WTC11 (cell line): ENCODE measurements around the gene KRT76. TPM values are rescaled to one million over a fixed set of nuclear protein-coding genes. Genes with fewer than 3 reads are reported as not detected.

Experiments used
- ATAC-seq: fragments of 200-7000 bp; cut with Tn5 transposase; 2 replicates; pipeline ENCODE4 v1.10.0; 2021; ENCODE audit warnings: mild to moderate bottlenecking, moderate library complexity
- CTCF ChIA-PET: fragments of 300-600 bp; sonication (Branson Sonifier 250); formaldehyde crosslinking; loops from one replicate; lab custom pipeline; 2021; ENCODE audit warnings: antibody characterized with exemption; lab: Charles Lee
- POLR2A ChIA-PET: fragments of 350-600 bp; sonication (Branson Sonifier 250); formaldehyde crosslinking; loops from one replicate; lab custom pipeline; 2021; ENCODE audit warnings: antibody characterized with exemption; lab: Charles Lee
- DNase-seq: peaks from one replicate; pipeline ENCODE4 v3.0.0; 2021; ENCODE audit warnings: low spot score
- H3K27ac Mint-ChIP-seq: 2 replicates; pipeline ENCODE4 v1.8.0; 2021; ENCODE audit warnings: mixed read lengths
- H3K27me3 Mint-ChIP-seq: 2 replicates; pipeline ENCODE4 v1.8.0; 2021; ENCODE audit warnings: low read depth, mild to moderate bottlenecking, moderate library complexity, mixed read lengths
- H3K36me3 Mint-ChIP-seq: 2 replicates; pipeline ENCODE4 v1.8.0; 2021; ENCODE audit warnings: mixed read lengths
- H3K4me1 Mint-ChIP-seq: 2 replicates; pipeline ENCODE4 v1.8.0; 2022; ENCODE audit warnings: mixed read lengths
- H3K4me3 Mint-ChIP-seq: 2 replicates; pipeline ENCODE4 v1.8.0; 2021; ENCODE audit warnings: mild to moderate bottlenecking, moderate library complexity, mixed read lengths
- H3K9me3 Mint-ChIP-seq: 2 replicates; pipeline ENCODE4 v1.8.0; 2021; ENCODE audit warnings: mixed read lengths
- ATF6 ChIP-seq: sonication (generic); formaldehyde crosslinking; IDR thresholded peaks from 2 replicates; pipeline ENCODE4 v1.8.1; 2023; ENCODE audit warnings: mild to moderate bottlenecking, missing genetic modification reagents
- CREB1 ChIP-seq: sonication (generic); formaldehyde crosslinking; IDR thresholded peaks from 2 replicates; pipeline ENCODE4 v1.8.0; 2023; ENCODE audit warnings: mild to moderate bottlenecking, missing genetic modification reagents
- E2F5 ChIP-seq: sonication (generic); formaldehyde crosslinking; IDR thresholded peaks from 2 replicates; pipeline ENCODE4 v1.8.1; 2022; ENCODE audit warnings: mild to moderate bottlenecking, moderate library complexity, missing genetic modification reagents
- ERG ChIP-seq: fragments of 250-450 bp; sonication (Bioruptor Pico); IDR thresholded peaks from 2 replicates; pipeline ENCODE4 v1.8.0; 2021; ENCODE audit warnings: mild to moderate bottlenecking
- FOXP1 ChIP-seq: sonication (generic); formaldehyde crosslinking; IDR thresholded peaks from 2 replicates; pipeline ENCODE4 v1.8.0; 2022; ENCODE audit warnings: missing genetic modification reagents, mild to moderate bottlenecking, moderate library complexity, borderline replicate concordance
- HMGA2 ChIP-seq: fragments of 250-450 bp; sonication (Bioruptor Pico); IDR thresholded peaks from 2 replicates; pipeline ENCODE4 v1.4.0; 2021; ENCODE audit warnings: mild to moderate bottlenecking, moderate library complexity
- HMGXB4 ChIP-seq: sonication (generic); formaldehyde crosslinking; IDR thresholded peaks from 2 replicates; pipeline ENCODE4 v1.8.1; 2023; ENCODE audit warnings: mild to moderate bottlenecking, moderate library complexity, missing genetic modification reagents
- JUN ChIP-seq: sonication (generic); formaldehyde crosslinking; IDR thresholded peaks from 2 replicates; pipeline ENCODE4 v1.8.0; 2023; ENCODE audit warnings: mild to moderate bottlenecking, missing genetic modification reagents
- OVOL2 ChIP-seq: fragments of 250-450 bp; sonication (Bioruptor Pico); IDR thresholded peaks from 2 replicates; pipeline ENCODE4 v1.9.0; 2021; ENCODE audit warnings: mild to moderate bottlenecking, borderline replicate concordance
- PRDM15 ChIP-seq: sonication (generic); formaldehyde crosslinking; IDR thresholded peaks from 2 replicates; pipeline ENCODE4 v1.8.0; 2022; ENCODE audit warnings: missing genetic modification reagents
- SMAD3 ChIP-seq: sonication (generic); formaldehyde crosslinking; IDR thresholded peaks from 2 replicates; pipeline ENCODE4 v1.8.0; 2022; ENCODE audit warnings: missing genetic modification reagents, mild to moderate bottlenecking, borderline replicate concordance
- TCF7 ChIP-seq: sonication (generic); formaldehyde crosslinking; IDR thresholded peaks from 2 replicates; pipeline ENCODE4 v1.8.0; 2022; ENCODE audit warnings: mild to moderate bottlenecking, low read depth, missing genetic modification reagents, moderate library complexity
- TEAD4 ChIP-seq: sonication (generic); formaldehyde crosslinking; IDR thresholded peaks from 2 replicates; pipeline ENCODE4 v1.8.0; 2022; ENCODE audit warnings: mild to moderate bottlenecking, missing genetic modification reagents
- USF1 ChIP-seq: sonication (generic); formaldehyde crosslinking; IDR thresholded peaks from 2 replicates; pipeline ENCODE4 v1.8.0; 2022; ENCODE audit warnings: mild to moderate bottlenecking, missing genetic modification reagents
- ZBTB43 ChIP-seq: sonication (generic); formaldehyde crosslinking; IDR thresholded peaks from 2 replicates; pipeline ENCODE4 v1.8.1; 2023; ENCODE audit warnings: mild to moderate bottlenecking, missing genetic modification reagents
- ZNF121 ChIP-seq: sonication (generic); formaldehyde crosslinking; IDR thresholded peaks from 2 replicates; pipeline ENCODE4 v1.8.0; 2023; ENCODE audit warnings: missing genetic modification reagents
- ZNF138 ChIP-seq: sonication (generic); formaldehyde crosslinking; conservative IDR thresholded peaks from 2 replicates; pipeline ENCODE4 v1.8.1; 2022; ENCODE audit warnings: mild to moderate bottlenecking, moderate library complexity, missing genetic modification reagents
- ZNF416 ChIP-seq: fragments of 250-450 bp; sonication (Bioruptor Pico); IDR thresholded peaks from 2 replicates; pipeline ENCODE4 v1.9.0; 2021; ENCODE audit warnings: mild to moderate bottlenecking, inconsistent platforms
- total RNA-seq: library from RNA; stranded (reverse); gene quantifications from 3 replicates; pipeline ENCODE4 v1.2.3, GENCODE V29; 2021

Gene KRT76
- total RNA-seq, 1 experiment from 2014 or later = not detected

GRCh38 chr12:52740584-52740983, 36.6 kb downstream of the KRT76 start:
- H3K27ac Mint-ChIP-seq = no peak overlapping the region

GRCh38 chr12:52739963-52740362, 37.2 kb downstream of the KRT76 start:
- no peak for TF ChIP-seq OVOL2 (CRISPR knock-in tag)
- no peak for TF ChIP-seq HMGA2 (CRISPR knock-in tag)
- no peak for TF ChIP-seq ZNF138 (CRISPR knock-in tag)
- H3K4me3 Mint-ChIP-seq = no peak overlapping the region
- no peaks in the 10 kb centered on the region for H3K4me1 Mint-ChIP-seq
- ChIA-PET POLR2A (no interaction called here), CTCF (no interaction called here)
- H3K36me3 Mint-ChIP-seq = no peaks in the 10 kb centered on the region
- H3K27me3 Mint-ChIP-seq = peaks cover 11% of the 10 kb centered on the region
- no peaks in the 10 kb centered on the region for H3K9me3 Mint-ChIP-seq
- no peak overlapping the region for H3K27ac Mint-ChIP-seq
- ATAC-seq (no peak), DNase-seq (no peak)

More at GRCh38 chr12:52740584-52740983, 36.6 kb downstream of the KRT76 start:
- H3K27me3 Mint-ChIP-seq = peaks cover 12% of the 10 kb centered on the region
- ATAC-seq (no peak), DNase-seq (no peak)
- H3K36me3 Mint-ChIP-seq = no peaks in the 10 kb centered on the region
- no peak overlapping the region for H3K4me3 Mint-ChIP-seq
- POLR2A ChIA-PET = no interaction called here
- H3K9me3 Mint-ChIP-seq = no peaks in the 10 kb centered on the region
- CTCF ChIA-PET = interaction anchor here (0.6 to 2.4 kb wide), 2 partner anchors 64 to 130 kb away, joined by 3 to 8 read pairs; no protein-coding TSS in a partner anchor
- no peaks in the 10 kb centered on the region for H3K4me1 Mint-ChIP-seq
- TF ChIP-seq ZNF416 (no peak), JUN (CRISPR knock-in tag) (no peak), SMAD3 (no peak), ERG (CRISPR knock-in tag) (no peak), TCF7 (CRISPR knock-in tag) (no peak), ZBTB43 (CRISPR knock-in tag) (no peak), HMGXB4 (CRISPR knock-in tag) (no peak), FOXP1 (CRISPR knock-in tag) (no peak)

- Mint-ChIP-seq H3K27me3 (peaks cover 18% of the 10 kb centered on the region), H3K9me3 (peaks cover 11% of the 10 kb centered on the region), H3K36me3 (no peaks in the 10 kb centered on the region), H3K4me3 (no peak overlapping the region), H3K4me1 (no peaks in the 10 kb centered on the region), H3K27ac (no peak overlapping the region)
- DNase-seq (no peak), ATAC-seq (no peak)
- POLR2A ChIA-PET = no interaction called here
- CTCF ChIA-PET = interaction anchor here (1.0 to 1.4 kb wide), 3 partner anchors 129 to 143 kb away, joined by 3 to 4 read pairs (median 3); no protein-coding TSS in a partner anchor
- TF ChIP-seq ZNF121 (CRISPR knock-in tag) (no peak), PRDM15 (CRISPR knock-in tag) (no peak), ATF6 (CRISPR knock-in tag) (no peak), USF1 (CRISPR knock-in tag) (no peak), E2F5 (CRISPR knock-in tag) (no peak), TEAD4 (no peak), CREB1 (CRISPR knock-in tag) (no peak), ZNF138 (CRISPR knock-in tag) (no peak)
These were observed 41.1 kb downstream of the KRT76 start for GRCh38 chr12:52735816-52736632.
